ENCODE results near the gene UNC5A. TPM values are rescaled to one million over a fixed set of nuclear protein-coding genes. Genes with fewer than 3 reads are reported as not detected.

The UNC5A gene
- total and polyA plus RNA-seq, 9 of the 15 experiments (the other 6 are each of a cell fraction or from before 2014, with no cell fraction given) = not detected

DNA sequence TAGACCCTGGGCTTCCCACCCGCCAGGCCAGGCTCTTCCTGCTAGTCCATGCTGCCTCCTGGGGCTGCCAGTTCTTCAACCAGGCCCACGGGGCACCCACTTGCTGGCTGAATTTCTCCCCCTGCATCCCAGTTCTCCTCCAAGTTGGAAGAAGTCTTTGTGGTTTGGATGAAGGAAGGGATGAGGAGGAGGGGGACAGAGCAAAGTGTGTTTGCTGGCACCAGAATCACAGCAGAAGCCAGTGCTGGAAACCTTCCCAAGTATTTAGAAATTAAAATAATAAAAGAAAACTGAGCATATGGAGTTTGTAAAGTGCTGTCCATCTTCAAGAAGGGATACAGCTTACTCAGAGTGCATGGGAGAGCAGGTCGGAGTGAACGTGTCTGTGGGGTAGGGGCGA lies 19.4 kb upstream of the UNC5A start:
- no peaks in the 10 kb centered on the region for H3K79me2 ChIP-seq (ENCODE audit: control insufficient read depth, insufficient read depth, low read length)
- in situ Hi-C loops (cut with MboI) (no loop called here), intact Hi-C loops (cut with micrococcal nuclease) (no loop called here)
- no peak overlapping the region for H3K4me2 ChIP-seq (ENCODE audit: insufficient read depth, low read length)
- H2AFZ ChIP-seq (ENCODE audit: low read depth, low read length) = no peak overlapping the region
- no peak overlapping the region for H3K27ac ChIP-seq (ENCODE audit: extremely low read depth, low read depth, low read length)
- ChIA-PET POLR2A (interaction anchor here (0.8 to 1.3 kb wide), 2 partner anchors 12 to 33 kb away, joined by 3 to 5 read pairs; no protein-coding TSS in a partner anchor), CTCF (ENCODE audit: low intra/inter-chr PET ratio) (no interaction called here)
- H3K27me3 ChIP-seq (ENCODE audit: control insufficient read depth in 2 of 2, insufficient read depth in 2 of 2, low read length in 2 of 2) = peaks cover 27 to 68% of the 10 kb centered on the region in 2 experiments
- ATAC-seq = no peak
- H3K36me3 ChIP-seq (ENCODE audit: control insufficient read depth, insufficient read depth, low read length) = no peaks in the 10 kb centered on the region
- WGBS (ENCODE audit: insufficient coverage, low coverage, missing lambda C conversion rate) = 0% methylated on average over 5 of the region's 5 CpGs
- H3K9me1 ChIP-seq (ENCODE audit: control insufficient read depth, insufficient read depth, low read length) = no peaks in the 10 kb centered on the region
- no peak for FAIRE-seq
- DNase-seq (ENCODE audit: extremely low read depth in 1 of 4, low spot score in 3 of 4) = no peak
- BruUV-seq (replicated peaks) = no TSS peak
- no peaks in the 10 kb centered on the region for H3K9me3 ChIP-seq (replicated peaks; ENCODE audit: control insufficient read depth, insufficient read depth, low read depth, low read length)
- TF ChIP-seq HDAC8 (tag; IDR thresholded peaks at IDR 0.05) (no peak), ADNP (tag; IDR thresholded peaks at IDR 0.05) (no peak), DACH1 (IDR thresholded peaks at IDR 0.05; ENCODE audit: partially characterized antibody) (no peak)
- TF ChIP-seq, protein P1, sequence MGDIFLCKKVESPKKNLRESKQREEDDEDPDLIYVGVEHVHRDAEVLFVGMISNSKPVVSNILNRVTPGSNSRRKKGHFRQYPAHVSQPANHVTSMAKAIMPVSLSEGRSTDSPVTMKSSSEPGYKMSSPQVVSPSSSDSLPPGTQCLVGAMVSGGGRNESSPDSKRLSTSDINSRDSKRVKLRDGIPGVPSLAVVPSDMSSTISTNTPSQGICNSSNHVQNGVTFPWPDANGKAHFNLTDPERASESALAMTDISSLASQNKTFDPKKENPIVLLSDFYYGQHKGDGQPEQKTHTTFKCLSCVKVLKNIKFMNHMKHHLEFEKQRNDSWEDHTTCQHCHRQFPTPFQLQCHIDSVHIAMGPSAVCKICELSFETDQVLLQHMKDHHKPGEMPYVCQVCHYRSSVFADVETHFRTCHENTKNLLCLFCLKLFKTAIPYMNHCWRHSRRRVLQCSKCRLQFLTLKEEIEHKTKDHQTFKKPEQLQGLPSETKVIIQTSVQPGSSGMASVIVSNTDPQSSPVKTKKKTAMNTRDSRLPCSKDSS (IDR thresholded peaks at IDR 0.05; ENCODE audit: low read depth, partially characterized antibody) = no peak
- peaks cover 6% of the 10 kb centered on the region for H4K20me1 ChIP-seq (replicated peaks; ENCODE audit: control insufficient read depth, insufficient read depth, low read length)
- no peak overlapping the region for H3K9ac ChIP-seq (ENCODE audit: insufficient read depth in 1 of 2, low read depth in 2 of 2, low read length in 2 of 2)
- H3K4me1 ChIP-seq (replicated peaks in 1 of 2; ENCODE audit: control insufficient read depth in 2 of 2, insufficient read depth in 2 of 2, low read length in 2 of 2) = no peaks in the 10 kb centered on the region; a peak in 1 of 5 replicates
- no peak overlapping the region for H3K4me3 ChIP-seq
